ENCODE results near the gene TNRC6B.

DNA sequence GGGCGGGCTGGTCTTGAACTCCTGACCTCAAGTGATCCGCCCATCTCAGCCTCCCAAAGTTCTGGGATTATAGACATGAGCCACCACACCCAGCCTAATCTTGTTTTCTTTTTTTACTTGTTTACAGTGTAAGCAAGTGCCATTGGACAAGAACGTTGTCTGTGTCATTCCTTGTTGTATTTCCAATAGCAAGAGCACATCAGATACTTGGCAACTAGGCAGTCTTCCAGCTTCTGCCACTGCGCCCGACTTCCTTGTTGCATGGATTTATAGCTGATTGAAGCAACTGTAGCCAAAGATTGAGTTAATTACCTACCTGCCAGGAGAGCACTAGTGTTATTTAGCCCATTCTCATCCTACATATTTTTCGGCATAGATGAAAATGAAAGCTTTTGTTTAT, 189.6 kb downstream of the TNRC6B start:
- TF ChIP-seq, protein P1, sequence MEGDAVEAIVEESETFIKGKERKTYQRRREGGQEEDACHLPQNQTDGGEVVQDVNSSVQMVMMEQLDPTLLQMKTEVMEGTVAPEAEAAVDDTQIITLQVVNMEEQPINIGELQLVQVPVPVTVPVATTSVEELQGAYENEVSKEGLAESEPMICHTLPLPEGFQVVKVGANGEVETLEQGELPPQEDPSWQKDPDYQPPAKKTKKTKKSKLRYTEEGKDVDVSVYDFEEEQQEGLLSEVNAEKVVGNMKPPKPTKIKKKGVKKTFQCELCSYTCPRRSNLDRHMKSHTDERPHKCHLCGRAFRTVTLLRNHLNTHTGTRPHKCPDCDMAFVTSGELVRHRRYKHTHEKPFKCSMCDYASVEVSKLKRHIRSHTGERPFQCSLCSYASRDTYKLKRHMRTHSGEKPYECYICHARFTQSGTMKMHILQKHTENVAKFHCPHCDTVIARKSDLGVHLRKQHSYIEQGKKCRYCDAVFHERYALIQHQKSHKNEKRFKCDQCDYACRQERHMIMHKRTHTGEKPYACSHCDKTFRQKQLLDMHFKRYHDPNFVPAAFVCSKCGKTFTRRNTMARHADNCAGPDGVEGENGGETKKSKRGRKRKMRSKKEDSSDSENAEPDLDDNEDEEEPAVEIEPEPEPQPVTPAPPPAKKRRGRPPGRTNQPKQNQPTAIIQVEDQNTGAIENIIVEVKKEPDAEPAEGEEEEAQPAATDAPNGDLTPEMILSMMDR (IDR thresholded peaks at IDR 0.05) = no peak
- TF ChIP-seq POLR2A (IDR thresholded peaks at IDR 0.05; ENCODE audit: low read depth) (no peak), POLR2AphosphoS5 (IDR thresholded peaks at IDR 0.05) (no peak), EP300 (IDR thresholded peaks at IDR 0.05) (no peak)
